ENCODE data around the gene PTPMT1.

DNA sequence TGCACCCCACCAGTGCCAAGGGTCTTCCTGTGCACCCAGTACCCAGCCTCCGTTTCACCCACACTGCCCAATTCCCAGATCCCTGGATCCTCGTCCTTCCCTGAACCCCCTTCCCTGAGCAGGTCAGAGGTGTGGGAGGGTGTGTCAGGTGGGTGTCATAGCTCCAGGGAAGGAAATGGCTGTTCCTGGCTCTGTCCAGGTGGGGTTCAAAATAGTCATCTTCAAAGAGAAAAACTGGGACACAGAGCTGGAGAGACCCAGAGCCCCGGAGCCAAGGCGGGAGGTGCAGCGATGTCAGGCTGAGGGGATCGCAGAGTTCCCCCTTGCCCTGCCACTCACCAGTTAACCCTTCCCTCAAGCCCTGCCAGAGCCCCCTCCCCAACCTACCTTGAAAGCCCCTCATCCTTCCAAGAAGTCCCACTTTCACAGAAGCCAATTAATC is 28.1 kb downstream of the PTPMT1 start:
- TF ChIP-seq HDAC2 (IDR thresholded peaks at IDR 0.05) (no peak), CTCF (IDR thresholded peaks at IDR 0.05) (no peak), POLR2A (IDR thresholded peaks at IDR 0.05; ENCODE audit: low read length) (no peak), KDM5A (IDR thresholded peaks at IDR 0.05) (no peak), RNF2 (IDR thresholded peaks at IDR 0.05; ENCODE audit: borderline replicate concordance, low read depth) (no peak), CEBPB (IDR thresholded peaks at IDR 0.05) (no peak), NR3C1 (IDR thresholded peaks at IDR 0.05) (no peak), MAZ (IDR thresholded peaks at IDR 0.05; ENCODE audit: borderline replicate concordance, low read depth, low read length) (no peak), JUNB (IDR thresholded peaks at IDR 0.05) (no peak)
- TF ChIP-seq, protein P1, sequence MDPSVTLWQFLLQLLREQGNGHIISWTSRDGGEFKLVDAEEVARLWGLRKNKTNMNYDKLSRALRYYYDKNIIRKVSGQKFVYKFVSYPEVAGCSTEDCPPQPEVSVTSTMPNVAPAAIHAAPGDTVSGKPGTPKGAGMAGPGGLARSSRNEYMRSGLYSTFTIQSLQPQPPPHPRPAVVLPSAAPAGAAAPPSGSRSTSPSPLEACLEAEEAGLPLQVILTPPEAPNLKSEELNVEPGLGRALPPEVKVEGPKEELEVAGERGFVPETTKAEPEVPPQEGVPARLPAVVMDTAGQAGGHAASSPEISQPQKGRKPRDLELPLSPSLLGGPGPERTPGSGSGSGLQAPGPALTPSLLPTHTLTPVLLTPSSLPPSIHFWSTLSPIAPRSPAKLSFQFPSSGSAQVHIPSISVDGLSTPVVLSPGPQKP (IDR thresholded peaks at IDR 0.05; ENCODE audit: low read depth, low read length), result no peak
- TF ChIP-seq, protein P2, sequence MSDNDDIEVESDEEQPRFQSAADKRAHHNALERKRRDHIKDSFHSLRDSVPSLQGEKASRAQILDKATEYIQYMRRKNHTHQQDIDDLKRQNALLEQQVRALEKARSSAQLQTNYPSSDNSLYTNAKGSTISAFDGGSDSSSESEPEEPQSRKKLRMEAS (IDR thresholded peaks at IDR 0.05), result no peak

Measured in A549 (cell line).